H1 (cell line): ENCODE results near the gene ZC3H11A. TPM values are rescaled to one million over a fixed set of nuclear protein-coding genes. Genes with fewer than 3 reads are reported as not detected.

ENCODE experiments used
- CTCF ChIA-PET: fragments of 300-600 bp; sonication (Branson Sonifier 250); formaldehyde crosslinking; loops from one replicate; lab custom pipeline; 2021; ENCODE audit not compliant: partially characterized antibody; lab: Charles Lee
- POLR2A ChIA-PET: fragments of 300-600 bp; sonication (Branson Sonifier 250); formaldehyde crosslinking; loops from one replicate; lab custom pipeline; 2021; ENCODE audit warnings: inconsistent platforms; ENCODE audit not compliant: partially characterized antibody; lab: Charles Lee
- DNase-seq, 2 experiments: peaks; one replicate each; pipeline versions ENCODE4 v3.0.0 to v3.0.0-alpha.2; 2010 to 2022; ENCODE audit warnings: low spot score in 2 of 2, low read depth in 1 of 2, mixed read lengths in 1 of 2
- FAIRE-seq: peaks from 2 replicates; lab custom pipeline; 2011; peaks lifted over from hg19 to GRCh38; lab: Jason Lieb, UNC
- H2AFZ ChIP-seq: 2 replicates; pipeline ENCODE4 v1.8.1; 2012; ENCODE audit warnings: low read length, inconsistent platforms
- H2AK5ac ChIP-seq: 2 replicates; pipeline ENCODE4 v1.6.1; 2013; ENCODE audit warnings: low read depth, low read length
- H2BK120ac ChIP-seq: replicated peaks from 2 replicates; pipeline ENCODE3; 2013; ENCODE audit warnings: low read depth, low read length, inconsistent platforms
- H2BK12ac ChIP-seq: 2 replicates; pipeline ENCODE4 v1.6.1; 2013; ENCODE audit warnings: low read depth, low read length
- H2BK15ac ChIP-seq: 2 replicates; pipeline ENCODE4 v1.6.1; 2013; ENCODE audit warnings: low read length
- H2BK20ac ChIP-seq: 2 replicates; pipeline ENCODE4 v1.6.1; 2013; ENCODE audit warnings: low read length
- H2BK5ac ChIP-seq: 2 replicates; pipeline ENCODE4 v1.6.1; 2013; ENCODE audit warnings: low read depth, low read length
- H3K14ac ChIP-seq: 2 replicates; pipeline ENCODE4 v1.6.1; 2013; ENCODE audit warnings: inconsistent platforms; ENCODE audit not compliant: insufficient read length
- H3K18ac ChIP-seq: 2 replicates; pipeline ENCODE4 v1.6.1; 2013; ENCODE audit warnings: low read length; ENCODE audit errors: extremely low read depth
- H3K23ac ChIP-seq: 2 replicates; pipeline ENCODE4 v1.6.1; 2013; ENCODE audit warnings: inconsistent platforms; ENCODE audit not compliant: insufficient read length
- H3K23me2 ChIP-seq: 2 replicates; pipeline ENCODE4 v1.6.1; 2013; ENCODE audit warnings: low read depth, low read length
- H3K27ac ChIP-seq: 2 replicates; pipeline ENCODE4 v1.6.1; 2011; ENCODE audit warnings: low read depth, low read length, inconsistent platforms
- H3K27me3 ChIP-seq, 4 experiments: replicated peaks in 1 of 4; 1 replicate in 1 of 4; 2 replicates in 3 of 4; pipeline versions ENCODE4 v1.6.1 to v1.8.1; 2011 to 2013; ENCODE audit warnings: low read length in 3 of 4, mild to moderate bottlenecking in 3 of 4, inconsistent platforms in 2 of 4, mixed read lengths in 2 of 4, moderate library complexity in 1 of 4; ENCODE audit not compliant: control insufficient read depth in 3 of 4, insufficient read depth in 3 of 4; ENCODE audit errors: extremely low read depth in 1 of 4
- H3K36me3 ChIP-seq, 4 experiments: 2 replicates each; pipeline versions ENCODE4 v1.6.1 to v1.8.1; 2011 to 2013; ENCODE audit warnings: mild to moderate bottlenecking in 4 of 4, low read length in 3 of 4, moderate library complexity in 2 of 4, control low read depth in 1 of 4, inconsistent platforms in 1 of 4; ENCODE audit not compliant: insufficient read depth in 4 of 4, control insufficient read depth in 2 of 4
- H3K4ac ChIP-seq: replicated peaks from 2 replicates; pipeline ENCODE3; 2013; ENCODE audit warnings: low read length, low read depth, mixed read lengths, inconsistent platforms; ENCODE audit not compliant: insufficient read length
- H3K4me1 ChIP-seq, 4 experiments: replicated peaks in 1 of 4; 1 replicate in 1 of 4; 2 replicates in 3 of 4; pipeline versions ENCODE4 v1.6.1 to v1.8.1; 2011 to 2013; ENCODE audit warnings: low read length in 3 of 4, inconsistent platforms in 2 of 4, mixed read lengths in 1 of 4; ENCODE audit not compliant: insufficient read depth in 4 of 4, control insufficient read depth in 3 of 4
- H3K4me2 ChIP-seq, 2 experiments: 2 replicates each; pipeline versions ENCODE4 v1.6.1 to v1.8.1; 2011 to 2013; ENCODE audit warnings: low read depth in 2 of 2, low read length in 2 of 2, control low read depth in 1 of 2, inconsistent platforms in 1 of 2, mild to moderate bottlenecking in 1 of 2; ENCODE audit not compliant: insufficient read depth in 1 of 2
- H3K4me3 ChIP-seq, 4 experiments: fragments of 200-600, 300-600 bp in 1 of 4; sonication (generic), shearing (Covaris generic), sonication (Bioruptor Twin) in 1 of 4; 2 replicates each; pipeline versions ENCODE4 v1.5.1 to v1.8.1; 2011 to 2016; ENCODE audit warnings: low read length in 4 of 4, low read depth in 3 of 4, control low read depth in 2 of 4, inconsistent platforms in 2 of 4, mild to moderate bottlenecking in 2 of 4, mixed read lengths in 1 of 4, moderate library complexity in 1 of 4; ENCODE audit not compliant: insufficient read depth in 2 of 4; ENCODE audit errors: extremely low read depth in 1 of 4
- H3K56ac ChIP-seq: replicated peaks from 2 replicates; pipeline ENCODE3; 2013; ENCODE audit warnings: low read depth, mild to moderate bottlenecking, mixed read lengths, low read length, inconsistent platforms; ENCODE audit not compliant: insufficient read length
- H3K79me1 ChIP-seq: 2 replicates; pipeline ENCODE4 v1.6.1; 2013; ENCODE audit warnings: low read depth, low read length, control low read depth
- H3K79me2 ChIP-seq, 2 experiments: 2 replicates each; pipeline versions ENCODE4 v1.6.1 to v1.8.1; 2012 to 2013; ENCODE audit warnings: low read length in 2 of 2, mild to moderate bottlenecking in 2 of 2, inconsistent platforms in 1 of 2; ENCODE audit not compliant: insufficient read depth in 2 of 2, control insufficient read depth in 1 of 2
- H3K9ac ChIP-seq, 4 experiments: replicated peaks in 1 of 4; 1 replicate in 1 of 4; 2 replicates in 3 of 4; pipeline versions ENCODE4 v1.6.1 to v1.8.1; 2011 to 2013; ENCODE audit warnings: low read depth in 3 of 4, low read length in 3 of 4, control low read depth in 2 of 4, mild to moderate bottlenecking in 2 of 4, moderate library complexity in 2 of 4, inconsistent platforms in 1 of 4; ENCODE audit errors: extremely low read depth in 1 of 4
- H3K9me3 ChIP-seq, 2 experiments: 2 replicates each; pipeline versions ENCODE4 v1.6.1 to v1.8.1; 2012 to 2013; ENCODE audit warnings: mild to moderate bottlenecking in 2 of 2, moderate library complexity in 2 of 2, control low read depth in 1 of 2, inconsistent platforms in 1 of 2, low read depth in 1 of 2, low read length in 1 of 2, mixed read lengths in 1 of 2; ENCODE audit not compliant: insufficient read depth in 2 of 2
- H4K20me1 ChIP-seq, 2 experiments: replicated peaks in 1 of 2; 2 replicates each; pipeline versions ENCODE3 to v1.8.1; 2011 to 2013; ENCODE audit warnings: inconsistent platforms in 2 of 2, low read length in 2 of 2, mild to moderate bottlenecking in 1 of 2; ENCODE audit not compliant: insufficient read depth in 2 of 2, control insufficient read depth in 1 of 2
- H4K5ac ChIP-seq: 2 replicates; pipeline ENCODE4 v1.6.1; 2013; ENCODE audit warnings: low read length, low read depth, mixed read lengths, inconsistent platforms; ENCODE audit not compliant: insufficient read length
- H4K8ac ChIP-seq: 2 replicates; pipeline ENCODE4 v1.8.0; 2013; ENCODE audit warnings: mild to moderate bottlenecking, moderate library complexity, low read length, inconsistent platforms; ENCODE audit not compliant: insufficient read depth; ENCODE audit errors: extremely low read depth
- H4K91ac ChIP-seq: replicated peaks from 2 replicates; pipeline ENCODE3; 2013; ENCODE audit warnings: low read length, mixed read lengths, inconsistent platforms; ENCODE audit not compliant: insufficient read length
- BRCA1 ChIP-seq: IDR thresholded peaks from 2 replicates; pipeline ENCODE4 v1.6.1; 2012; ENCODE audit warnings: low read depth, low read length, improper control_type of control experiment
- CTBP2 ChIP-seq: IDR thresholded peaks from 2 replicates; pipeline ENCODE4 v1.7.0; 2011; ENCODE audit warnings: borderline replicate concordance, mild to moderate bottlenecking, moderate library complexity, mixed read lengths, low read length; ENCODE audit not compliant: insufficient read depth, insufficient read length
- KDM1A ChIP-seq: fragments of 200-600, 300-600 bp; sonication (generic); IDR thresholded peaks from 2 replicates; pipeline ENCODE4 v1.7.1; 2016; ENCODE audit warnings: mild to moderate bottlenecking, low read length, borderline replicate concordance
- RFX5 ChIP-seq: IDR thresholded peaks from 2 replicates; pipeline ENCODE4 v1.6.1; 2011; ENCODE audit warnings: low read depth, low read length, improper control_type of control experiment, borderline replicate concordance
- SIN3A ChIP-seq, 2 experiments: IDR thresholded peaks in 1 of 2; conservative IDR thresholded peaks in 1 of 2; 2 replicates each; pipeline ENCODE4 v1.6.1; 2011 to 2012; ENCODE audit warnings: low read length in 2 of 2, improper control_type of control experiment in 1 of 2, low read depth in 1 of 2, mild to moderate bottlenecking in 1 of 2
- ZNF274 ChIP-seq: IDR thresholded peaks from 2 replicates; pipeline ENCODE4 v1.7.0; 2012; ENCODE audit warnings: low read length, borderline replicate concordance; ENCODE audit errors: extremely low read depth
- WGBS, 2 experiments: shearing (Covaris generic) in 1 of 2; methylation state at CpG; one replicate each; pipeline versions ENCODE4 v1.1.6 to v1.1.7; 2013 to 2015; ENCODE audit warnings: low lambda C conversion rate in 2 of 2, mixed read lengths in 2 of 2, inconsistent platforms in 1 of 2, low coverage in 1 of 2, missing lambda C conversion rate in 1 of 2; ENCODE audit not compliant: insufficient replicate concordance in 2 of 2, insufficient coverage in 1 of 2, insufficient read length in 1 of 2; ENCODE audit errors: extremely low coverage in 1 of 2, missing lambda C conversion rate in 1 of 2; 5-methylcytosine and 5-hydroxymethylcytosine counted together
- polyA plus RNA-seq, 7 experiments: library from polyadenylated mRNA; depleted of rRNA in 3 of 7; stranded (reverse) in 5 of 7; unstranded in 2 of 7; fragments of >200 nt in 5 of 7; fragments of 200-250 nt in 2 of 7; gene quantifications; 1 replicate in 5 of 7; 2 replicates in 1 of 7; 4 replicates in 1 of 7; pipeline versions ENCODE4 v1.2.1 to v1.2.3, GENCODE V29; 2011 to 2013; ENCODE audit warnings: missing spikeins in 2 of 7, mixed read lengths in 2 of 7
- total RNA-seq: library from RNA; stranded (reverse); fragmentation: NEBNext Ultra II Directional; extraction: Animal tissue kit (Norgen Biotek cat#: 25700); gene quantifications from 2 replicates; pipeline ENCODE4 v1.2.1, GENCODE V29; 2021

The ZC3H11A gene
- total and polyA plus RNA-seq, 2 of the 8 experiments (the other 6 are each of a cell fraction or from before 2014, with no cell fraction given) = 37.2 to 105 TPM

DNA sequence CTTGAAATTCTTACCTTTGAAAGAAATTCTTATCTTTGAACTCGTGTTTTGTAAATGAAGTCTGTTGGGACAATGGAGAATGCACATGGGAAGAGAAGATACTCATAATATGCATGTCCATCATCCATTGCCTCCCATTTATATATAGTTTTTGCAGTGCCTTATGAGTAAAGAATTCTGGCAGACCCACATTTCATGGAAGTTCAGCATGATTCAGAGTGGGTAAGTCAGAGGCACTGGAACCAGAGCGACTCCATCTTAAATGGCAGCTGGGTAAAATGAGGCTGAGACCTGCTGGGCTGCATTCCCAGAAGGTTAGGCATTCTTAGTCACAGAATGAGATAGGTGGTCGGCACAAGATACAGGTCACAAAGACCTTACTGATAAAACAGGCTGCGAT is 16.6 kb upstream of the ZC3H11A start:
- Histone ChIP-seq H4K8ac (no peak overlapping the region), H4K91ac (no peak overlapping the region), H4K20me1 (no peaks in the 10 kb centered on the region), H2AFZ (no peak overlapping the region), H2AK5ac (no peak overlapping the region), H3K27me3 (no peaks in the 10 kb centered on the region), H3K4ac (no peak overlapping the region), H3K56ac (no peak overlapping the region), H2BK12ac (no peak overlapping the region), H2BK15ac (no peak overlapping the region), H3K23ac (no peak overlapping the region), H3K18ac (no peak overlapping the region), H3K9ac (no peak overlapping the region), H3K79me2 (no peaks in the 10 kb centered on the region), H2BK5ac (no peak overlapping the region), H3K4me2 (no peak overlapping the region), H3K4me3 (no peak overlapping the region), H3K27ac (no peak overlapping the region), H2BK120ac (no peak overlapping the region), H3K79me1 (no peaks in the 10 kb centered on the region), H2BK20ac (no peak overlapping the region), H3K23me2 (no peaks in the 10 kb centered on the region), H3K9me3 (no peaks in the 10 kb centered on the region), H3K36me3 (no peaks in the 10 kb centered on the region), H3K14ac (no peak overlapping the region), H4K5ac (no peak overlapping the region), H3K4me1 (peaks cover 0 to 3% (median 0%) of the 10 kb centered on the region in 4 experiments; a peak in 3 of 7 replicates)
- DNase-seq (no peak), FAIRE-seq (no peak)
- ChIA-PET CTCF (no interaction called here), POLR2A (interaction anchor here (1.5 kb wide), 1 partner anchor 10 kb away, joined by 3 read pairs; no protein-coding TSS in a partner anchor)
- WGBS, 2 experiments = 90% methylated on average over 4 of the region's 4 CpGs; no CpG with 5 or more reads in 1 of the 2 experiments
- TF ChIP-seq SIN3A (conservative IDR thresholded peaks at IDR 0.05 in 1 of 2, IDR thresholded peaks at IDR 0.05 in 1 of 2; ENCODE audit: low read depth in 1 of 2, low read length in 2 of 2) = no peak
- no peak for TF ChIP-seq CTBP2
- TF ChIP-seq KDM1A = no peak
- TF ChIP-seq RFX5 = no peak
- TF ChIP-seq ZNF274 = no peak
- TF ChIP-seq BRCA1 = no peak
